Mucosa of gallbladder (tissue), 1 donor: ENCODE data around the gene NEK6. TPM values are rescaled to one million over a fixed set of nuclear protein-coding genes. Genes with fewer than 3 reads are reported as not detected.

Source experiments
- DNase-seq: peaks from one replicate; pipeline ENCODE4 v3.0.0-alpha.2; 2020; ENCODE audit warnings: low spot score
- total RNA-seq: library from RNA; stranded (reverse); gene quantifications from one replicate; pipeline ENCODE4 v1.2.1, GENCODE V29; 2021
- donor health status: DM: no; HTN: no; CAD: no.

Gene NEK6
- total RNA-seq, 1 donor from 2014 or later = 96.7 TPM

- DNase-seq = no peak
Measured at GRCh38 chr9:124399968-124400940, 142.5 kb downstream of the NEK6 start.

Other genes with a start within 250 kb of the NEK6 start
- 0.17 TPM for gene LHX2, start 246.2 kb upstream of the NEK6 start, total RNA-seq
- gene PSMB7, start 157.5 kb downstream of the NEK6 start, total RNA-seq = 86.1 TPM
- not detected for gene ADGRD2, start 192.5 kb downstream of the NEK6 start, total RNA-seq
- gene NR5A1, start 249.4 kb downstream of the NEK6 start, total RNA-seq = 0.37 TPM